ENCODE results near the gene QPCT.

Gene QPCT

GRCh38 chr2:37356299-37356698, 11.9 kb downstream of the QPCT start:
- TF ChIP-seq, protein P1, sequence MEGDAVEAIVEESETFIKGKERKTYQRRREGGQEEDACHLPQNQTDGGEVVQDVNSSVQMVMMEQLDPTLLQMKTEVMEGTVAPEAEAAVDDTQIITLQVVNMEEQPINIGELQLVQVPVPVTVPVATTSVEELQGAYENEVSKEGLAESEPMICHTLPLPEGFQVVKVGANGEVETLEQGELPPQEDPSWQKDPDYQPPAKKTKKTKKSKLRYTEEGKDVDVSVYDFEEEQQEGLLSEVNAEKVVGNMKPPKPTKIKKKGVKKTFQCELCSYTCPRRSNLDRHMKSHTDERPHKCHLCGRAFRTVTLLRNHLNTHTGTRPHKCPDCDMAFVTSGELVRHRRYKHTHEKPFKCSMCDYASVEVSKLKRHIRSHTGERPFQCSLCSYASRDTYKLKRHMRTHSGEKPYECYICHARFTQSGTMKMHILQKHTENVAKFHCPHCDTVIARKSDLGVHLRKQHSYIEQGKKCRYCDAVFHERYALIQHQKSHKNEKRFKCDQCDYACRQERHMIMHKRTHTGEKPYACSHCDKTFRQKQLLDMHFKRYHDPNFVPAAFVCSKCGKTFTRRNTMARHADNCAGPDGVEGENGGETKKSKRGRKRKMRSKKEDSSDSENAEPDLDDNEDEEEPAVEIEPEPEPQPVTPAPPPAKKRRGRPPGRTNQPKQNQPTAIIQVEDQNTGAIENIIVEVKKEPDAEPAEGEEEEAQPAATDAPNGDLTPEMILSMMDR (IDR thresholded peaks at IDR 0.05; ENCODE audit: low read depth, low read length): no peak
- DNase-seq (ENCODE audit: low read depth in 2 of 2): no peak
- no peak overlapping the region for H3K4me3 ChIP-seq (replicated peaks in 1 of 2; ENCODE audit: low read depth in 2 of 2, low read length in 2 of 2)

DNA sequence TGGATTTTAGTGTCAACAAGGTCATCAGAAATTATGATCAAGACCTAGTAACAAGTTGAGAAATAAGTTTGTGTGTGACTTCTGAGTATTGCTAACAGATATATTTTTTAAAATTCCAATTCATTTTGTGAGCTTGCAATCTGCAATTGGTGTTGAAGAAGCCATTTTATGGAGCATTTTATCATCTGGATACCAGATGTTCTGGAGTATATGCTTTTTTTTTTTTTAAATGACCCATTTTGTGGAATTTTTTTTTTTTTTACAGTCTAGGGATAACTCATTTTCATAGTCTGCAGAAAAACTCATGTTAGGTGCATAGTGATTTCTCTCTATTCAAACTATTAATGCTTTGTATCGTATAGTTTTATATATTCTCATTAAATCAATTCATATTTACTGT, 12.6 kb downstream of the QPCT start:
- no peak for DNase-seq (ENCODE audit: low read depth in 2 of 2)
- TF ChIP-seq, protein P1 (IDR thresholded peaks at IDR 0.05; ENCODE audit: low read depth, low read length): no peak
- H3K4me3 ChIP-seq (replicated peaks in 1 of 2; ENCODE audit: low read depth in 2 of 2, low read length in 2 of 2): no peak overlapping the region

DNA sequence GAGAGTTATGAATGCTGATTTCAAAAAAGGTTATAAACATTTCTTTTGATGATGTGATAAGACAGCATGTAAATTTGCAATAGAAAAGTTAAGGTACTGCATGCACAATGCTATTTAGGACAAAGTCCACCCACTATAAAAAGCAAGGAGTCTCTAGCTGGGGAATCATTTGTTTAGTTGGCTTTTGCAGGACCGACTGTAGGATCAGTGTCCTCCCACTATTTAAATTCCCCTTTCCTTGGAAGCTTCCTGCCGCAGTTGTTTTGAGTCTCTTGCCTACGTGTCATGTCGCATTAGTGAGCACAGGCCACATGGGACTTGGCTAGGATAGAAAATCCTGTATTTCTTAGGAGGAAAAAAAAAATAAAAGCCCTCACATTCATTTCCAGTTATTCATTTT, 13.1 kb downstream of the QPCT start:
- H3K4me3 ChIP-seq (replicated peaks in 1 of 2; ENCODE audit: low read depth in 2 of 2, low read length in 2 of 2): no peak overlapping the region
- TF ChIP-seq, protein P1 (IDR thresholded peaks at IDR 0.05; ENCODE audit: low read depth, low read length): no peak
- DNase-seq (ENCODE audit: low read depth in 2 of 2): no peak

DNA sequence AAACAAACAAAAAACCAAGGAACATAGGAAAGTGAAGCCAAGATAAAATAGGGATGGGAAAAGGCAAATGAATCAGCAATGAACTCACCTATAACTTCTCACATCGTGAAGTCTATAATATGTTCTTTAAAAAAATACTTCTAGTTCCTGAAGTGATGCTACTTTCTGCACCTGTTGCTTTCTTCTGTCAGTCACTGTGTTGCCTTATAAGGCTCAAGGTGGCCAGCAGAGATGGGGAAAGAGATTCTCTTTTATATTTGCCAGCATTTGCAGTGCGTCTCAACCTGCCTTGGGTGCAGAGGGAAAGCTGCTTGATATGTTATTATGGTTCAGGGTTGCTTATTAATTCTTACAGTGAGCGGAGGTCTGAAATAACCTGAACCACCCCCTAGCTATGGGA, 14.0 kb downstream of the QPCT start:
- no peak for DNase-seq (ENCODE audit: low read depth in 2 of 2)
- H3K4me3 ChIP-seq (replicated peaks in 1 of 2; ENCODE audit: low read depth in 2 of 2, low read length in 2 of 2): no peak overlapping the region
- TF ChIP-seq, protein P1 (IDR thresholded peaks at IDR 0.05; ENCODE audit: low read depth, low read length): no peak

DNA sequence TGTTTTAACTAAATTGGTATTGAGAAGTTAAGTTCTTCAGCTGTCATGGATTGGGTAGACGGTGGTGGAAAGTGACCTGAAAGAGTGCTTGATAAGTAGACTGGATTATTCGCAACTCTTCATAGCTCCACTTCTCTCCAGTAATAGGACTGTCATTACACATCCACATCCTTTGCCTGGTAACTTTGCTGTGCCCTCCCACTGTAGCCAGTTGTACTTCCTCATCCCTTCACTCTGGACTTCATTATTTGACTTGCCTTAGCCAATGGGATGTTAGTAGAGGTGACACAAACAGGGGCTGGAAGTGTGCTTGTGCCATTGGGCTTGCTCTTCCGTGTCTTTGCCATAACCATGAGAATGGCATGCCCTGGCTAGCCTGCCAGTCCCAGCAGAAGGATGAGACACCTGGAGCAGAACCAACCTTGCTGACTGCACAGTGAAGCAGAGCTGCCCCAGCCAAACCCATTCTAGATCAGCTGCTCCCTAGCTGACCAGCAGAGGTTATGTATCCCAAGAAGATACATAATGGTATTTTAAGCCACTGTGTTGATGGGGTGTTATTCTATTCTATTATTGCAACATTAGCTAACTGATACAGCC, 16.9 kb downstream of the QPCT start:
- TF ChIP-seq, protein P1 (IDR thresholded peaks at IDR 0.05; ENCODE audit: low read depth, low read length): no peak
- H3K4me3 ChIP-seq (replicated peaks in 1 of 2; ENCODE audit: low read depth in 2 of 2, low read length in 2 of 2): no peak overlapping the region
- DNase-seq (ENCODE audit: low read depth in 2 of 2): no peak

- no peak for DNase-seq (ENCODE audit: low read depth in 2 of 2)
- TF ChIP-seq, protein P1 (IDR thresholded peaks at IDR 0.05; ENCODE audit: low read depth, low read length): no peak
- no peak overlapping the region for H3K4me3 ChIP-seq (replicated peaks in 1 of 2; ENCODE audit: low read depth in 2 of 2, low read length in 2 of 2)
Observed at GRCh38 chr2:37361994-37362698, 17.7 kb downstream of the QPCT start.
